ENCODE data around the gene ZBED6. TPM values are rescaled to one million over a fixed set of nuclear protein-coding genes. Genes with fewer than 3 reads are reported as not detected.

Gene ZBED6
- total RNA-seq, 1 experiment from 2014 or later, result 13.1 TPM

GRCh38 chr1:203776636-203777035, 18.8 kb upstream of the ZBED6 start:
- H3K9ac ChIP-seq (ENCODE audit: extremely low read depth, insufficient read length, low read length), result no peak overlapping the region
- H3K27ac Mint-ChIP-seq, result no peak overlapping the region; a peak in 1 of 7 replicates
- H2BK5ac ChIP-seq (ENCODE audit: insufficient read length, low read length), result no peak overlapping the region
- H3K27me3 Mint-ChIP-seq (ENCODE audit: low read depth), result no peaks in the 10 kb centered on the region
- no peak overlapping the region for H2BK15ac ChIP-seq (ENCODE audit: low read depth, low read length)
- H3K4ac ChIP-seq (ENCODE audit: low read depth, low read length), result no peak overlapping the region
- WGBS (ENCODE audit: extremely low coverage, insufficient read length, low lambda C conversion rate), result no CpG with 5 or more reads among the region's 4 CpGs
- no peaks in the 10 kb centered on the region for H3K79me1 ChIP-seq (ENCODE audit: insufficient read depth, low read depth, low read length, poor library complexity, severe bottlenecking)
- no peak overlapping the region for H3T11ph ChIP-seq (ENCODE audit: low read length)
- no peak overlapping the region for H4K8ac ChIP-seq (replicated peaks; ENCODE audit: insufficient read length, low read depth, low read length)
- H4K20me1 ChIP-seq (ENCODE audit: control insufficient read depth, insufficient read depth, insufficient read length), result no peaks in the 10 kb centered on the region
- H3K23me2 ChIP-seq (ENCODE audit: insufficient read length, low read depth, low read length, poor library complexity, severe bottlenecking), result no peaks in the 10 kb centered on the region
- no peak overlapping the region for H2BK12ac ChIP-seq (ENCODE audit: insufficient read length, low read depth, low read length)
- no peak overlapping the region for H2BK20ac ChIP-seq (ENCODE audit: low read depth, low read length, poor library complexity, severe bottlenecking)
- no peak overlapping the region for H3K14ac ChIP-seq (ENCODE audit: insufficient read depth, low read length)
- no peak overlapping the region for H3K4me2 ChIP-seq (ENCODE audit: insufficient read depth, insufficient read length, low read length)
- no peak for DNase-seq
- H3K27me3 ChIP-seq (ENCODE audit: insufficient read depth, low read length), result no peaks in the 10 kb centered on the region
- H3K79me2 ChIP-seq (ENCODE audit: insufficient read depth, low read length), result no peaks in the 10 kb centered on the region
- H3K56ac ChIP-seq (ENCODE audit: insufficient read length, low read depth, low read length), result no peak overlapping the region
- H3K23ac ChIP-seq (ENCODE audit: insufficient read length, low read depth, low read length), result no peak overlapping the region
- no peak overlapping the region for H2AFZ ChIP-seq (ENCODE audit: low read length)
- H3K9me3 ChIP-seq (ENCODE audit: control insufficient read depth, low read depth, low read length), result no peaks in the 10 kb centered on the region
- no peak overlapping the region for H3K4me3 Mint-ChIP-seq
- H2AK5ac ChIP-seq (ENCODE audit: insufficient read length, low read length), result no peak overlapping the region
- H3K4me1 Mint-ChIP-seq, result peaks cover 4 to 21% of the 10 kb centered on the region in 2 experiments; a peak in 3 of 4 replicates
- no peak overlapping the region for H3K18ac ChIP-seq (ENCODE audit: insufficient read length, low read depth, low read length)
- H4K91ac ChIP-seq (ENCODE audit: insufficient read length, low read depth, low read length), result no peak overlapping the region
- peak; percentile 22; the same call in 1 of the 3 replicates for TF ChIP-seq CTCF (conservative IDR thresholded peaks at IDR 0.05)
- H4K5ac ChIP-seq (ENCODE audit: insufficient read length, low read depth, low read length), result no peak overlapping the region
- no peaks in the 10 kb centered on the region; the same call in 1 of the 2 replicates for H3K4me1 ChIP-seq (ENCODE audit: insufficient read depth, low read length)
- H3K27ac ChIP-seq (ENCODE audit: insufficient read length, low read depth, low read length), result no peak overlapping the region
- no peak overlapping the region for H2BK120ac ChIP-seq (ENCODE audit: low read depth, low read length, poor library complexity, severe bottlenecking)
- peaks cover 0 to 3% of the 10 kb centered on the region in 2 experiments; a peak in 2 of 5 replicates for H3K9me3 Mint-ChIP-seq
- 0 out of 7 replicates have a peak, but pooled peaks cover 0 to 2% (median 0%) of the 10 kb centered on the region in 3 experiments for H3K36me3 Mint-ChIP-seq (ENCODE audit: insufficient read depth in 1 of 3, low read depth in 3 of 3)

All from H9 (cell line).